Stimulated activated CD8-positive, alpha-beta memory T cell treated with anti-CD3 and anti-CD28 coated beads, Interleukin-7, amount 100 ng/mL, for 48 hours (primary cell): ENCODE measurements around the gene XRN2.
"Not testable (repeated sequence)": the region's sequence is repeated elsewhere in the genome, so short reads cannot be mapped to it uniquely, and the experiment has no call there.

Experiments
- DNase-seq, 2 donors: peaks; one replicate each; pipeline ENCODE4 v3.0.0-alpha.2; 2020; ENCODE audit warnings: low read depth in 1 of 2; ENCODE audit errors: extremely low read depth in 1 of 2

The XRN2 gene

GRCh38 chr20:21419147-21419546 is 116.0 kb downstream of the XRN2 start:
- DNase-seq = not testable (repeated sequence)

- DNase-seq = no peak
Observed at GRCh38 chr20:21421601-21422236, 118.6 kb downstream of the XRN2 start.

GRCh38 chr20:21423712-21424111 is 120.6 kb downstream of the XRN2 start:
- DNase-seq = not testable (repeated sequence)

- DNase-seq = no peak
Observed at GRCh38 chr20:21424846-21425245, 121.7 kb downstream of the XRN2 start.

GRCh38 chr20:21430020-21430419 is 126.9 kb downstream of the XRN2 start:
- no peak for DNase-seq

GRCh38 chr20:21432911-21433310 is 129.8 kb downstream of the XRN2 start:
- no peak for DNase-seq

GRCh38 chr20:21433329-21433890 is 130.3 kb downstream of the XRN2 start:
- DNase-seq = no peak

- no peak for DNase-seq
Observed at GRCh38 chr20:21435576-21435975, 132.4 kb downstream of the XRN2 start.

- DNase-seq = no peak
Observed at GRCh38 chr20:21436205-21436604, 133.1 kb downstream of the XRN2 start.

- DNase-seq = no peak
Observed at GRCh38 chr20:21437248-21437647, 134.1 kb downstream of the XRN2 start.

GRCh38 chr20:21437816-21438215 is 134.7 kb downstream of the XRN2 start:
- no peak for DNase-seq
